Measurements from ENCODE around the gene CTNS. TPM values are rescaled to one million over a fixed set of nuclear protein-coding genes. Genes with fewer than 3 reads are reported as not detected.

The CTNS gene
- 20.1 and 21.6 TPM in 2 replicates for total RNA-seq

GRCh38 chr17:3636154-3636907 is at the start of gene CTNS, which contains the start of gene SHPK:
CTNS (plus strand) TSS chr17:3636760; CDS start chr17:3640207, 3,447 bp downstream.
SHPK (minus strand) TSS chr17:3636250; CDS start chr17:3636219, 31 bp downstream.

DNA sequence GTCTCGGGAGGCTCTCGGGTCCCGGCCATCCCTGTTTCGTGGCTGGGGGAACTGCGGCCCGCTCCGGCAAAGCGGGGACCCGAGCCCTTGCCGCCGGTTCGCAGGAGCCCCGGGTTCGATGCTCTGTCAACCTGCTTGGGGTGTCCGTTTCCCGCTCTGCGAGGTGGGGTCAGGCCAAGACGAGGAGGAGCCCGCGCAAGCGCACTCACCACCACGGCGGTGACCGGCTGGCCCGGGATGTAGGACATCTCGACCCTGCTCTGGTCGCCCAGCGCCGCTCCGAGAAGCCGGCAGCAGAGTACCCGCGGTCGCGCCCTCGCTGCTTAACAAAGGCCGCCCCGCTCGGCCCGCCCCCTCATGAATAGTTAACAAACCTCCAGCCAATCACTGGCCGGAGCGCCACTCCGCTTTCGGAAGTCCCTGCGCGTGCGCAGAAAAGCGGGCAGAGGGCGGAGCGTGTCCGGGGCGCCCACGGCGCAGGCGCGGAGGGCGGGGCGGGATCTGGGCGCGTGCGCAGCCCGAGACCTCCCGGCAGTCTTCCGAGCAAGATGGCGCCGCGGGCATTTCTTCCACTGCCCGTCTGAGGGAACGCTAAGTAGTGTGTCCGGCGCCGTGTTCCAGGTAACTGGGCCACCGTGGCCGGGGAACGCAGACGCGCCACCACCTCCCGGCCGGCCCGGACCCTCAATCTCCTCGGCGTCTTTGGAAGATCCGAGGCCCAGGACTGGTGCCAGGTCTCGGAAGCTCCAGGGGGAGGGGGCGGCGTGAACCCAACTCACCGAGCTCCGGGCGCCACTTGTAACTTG is 31.9 kb downstream of the CTNS start, which contains the start of the genes EMC6 and TAX1BP3:
Gene EMC6, plus strand, starts transcription at position 534 of the 806 bp plus-strand sequence. CDS start 335 bp downstream, outside the sequence.
Gene TAX1BP3, minus strand, starts transcription at position 300 of the 806 bp plus-strand sequence. Its CDS starts 52 bp downstream, at position 248.

GRCh38 chr17:3695723-3696411 is 59.3 kb downstream of the CTNS start, which contains the start of gene P2RX5:
P2RX5 (minus strand) TSS chr17:3696155; CDS start chr17:3696005, 150 bp downstream.

Other genes starting within 250 kb of the CTNS start
- not detected in 2 replicates for gene OR1E1, start 238.3 kb upstream of the CTNS start, total RNA-seq
- gene OR3A3, start 225.4 kb upstream of the CTNS start, total RNA-seq, result not detected in 2 replicates
- 0.33 TPM in 1 of 2 replicates, not detected in the other for gene OR1E2, start 202.9 kb upstream of the CTNS start, total RNA-seq
- gene SPATA22, start 164.9 kb upstream of the CTNS start, total RNA-seq, result 0.65 TPM in 1 of 2 replicates, not detected in the other
- not detected in 2 replicates for gene ASPA, start 160.8 kb upstream of the CTNS start, total RNA-seq
- not detected in 2 replicates for gene TRPV3, start 78.9 kb upstream of the CTNS start, total RNA-seq
- 0.65 and 1.1 TPM in 2 replicates for gene TRPV1, start 27.3 kb upstream of the CTNS start, total RNA-seq
- gene SHPK, start 510 bp upstream of the CTNS start, total RNA-seq, result 15.7 and 19.0 TPM in 2 replicates
- gene TAX1BP3, start 31.8 kb downstream of the CTNS start, total RNA-seq, result 277 and 310 TPM in 2 replicates
- 24.9 and 32.3 TPM in 2 replicates for gene EMC6, start 32.1 kb downstream of the CTNS start, total RNA-seq
- 0.33 and 0.38 TPM in 2 replicates for gene P2RX5, start 59.4 kb downstream of the CTNS start, total RNA-seq
- gene HASPIN, start 87.1 kb downstream of the CTNS start, total RNA-seq, result 7.8 and 12.9 TPM in 2 replicates
- 14.7 and 21.3 TPM in 2 replicates for gene ITGAE, start 164.4 kb downstream of the CTNS start, total RNA-seq
- 28.1 and 28.4 TPM in 2 replicates for gene NCBP3, start 209.5 kb downstream of the CTNS start, total RNA-seq